GM08714 (cell line): ENCODE measurements around the gene EIPR1.

Experiments used
- H3K4me3 ChIP-seq: fragments of 200-500 bp; sonication (Bioruptor generic); 2 replicates; pipeline ENCODE4 v1.5.1; 2014; ENCODE audit warnings: mild to moderate bottlenecking, low read length, inconsistent platforms
- ZNF274 ChIP-seq: IDR thresholded peaks from 2 replicates; pipeline ENCODE4 v1.6.1; 2012; ENCODE audit warnings: mild to moderate bottlenecking, low read depth, low read length

The EIPR1 gene

DNA sequence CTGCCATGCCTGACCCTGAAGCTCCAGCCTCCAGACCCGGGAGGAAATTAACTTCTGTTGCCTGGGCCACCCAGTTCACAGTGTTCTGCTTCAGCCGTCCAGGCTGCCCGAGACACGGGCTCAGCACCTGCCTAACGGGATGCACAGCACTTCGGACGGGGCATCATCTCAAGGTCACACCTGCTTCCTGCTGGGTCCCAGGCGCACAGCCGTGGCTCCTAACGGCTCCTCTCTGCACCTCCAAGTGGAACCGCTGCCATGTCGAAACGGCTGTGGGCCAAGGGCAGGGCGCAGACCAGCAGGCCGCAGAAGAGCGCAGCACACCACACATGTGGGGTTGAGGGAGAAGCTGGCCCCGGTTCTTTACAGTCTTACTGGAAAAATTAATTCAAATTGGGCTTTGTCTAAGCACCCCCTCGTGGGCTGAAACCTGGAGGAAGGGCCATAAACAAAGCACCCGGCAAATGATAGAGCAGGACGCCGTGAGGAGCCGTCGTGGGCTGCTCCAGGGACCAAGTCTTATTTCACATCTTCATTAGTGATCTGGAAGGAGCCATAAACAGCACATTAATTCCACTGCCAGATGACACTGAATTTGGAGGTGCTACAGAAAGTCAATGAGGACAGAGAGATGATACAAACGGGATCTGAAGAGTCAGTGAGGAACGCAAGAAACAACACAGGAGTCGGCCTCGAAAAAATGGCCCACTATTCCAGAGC lies 59.6 kb downstream of the EIPR1 start:
- TF ChIP-seq ZNF274 = no peak
- no peak overlapping the region for H3K4me3 ChIP-seq

DNA sequence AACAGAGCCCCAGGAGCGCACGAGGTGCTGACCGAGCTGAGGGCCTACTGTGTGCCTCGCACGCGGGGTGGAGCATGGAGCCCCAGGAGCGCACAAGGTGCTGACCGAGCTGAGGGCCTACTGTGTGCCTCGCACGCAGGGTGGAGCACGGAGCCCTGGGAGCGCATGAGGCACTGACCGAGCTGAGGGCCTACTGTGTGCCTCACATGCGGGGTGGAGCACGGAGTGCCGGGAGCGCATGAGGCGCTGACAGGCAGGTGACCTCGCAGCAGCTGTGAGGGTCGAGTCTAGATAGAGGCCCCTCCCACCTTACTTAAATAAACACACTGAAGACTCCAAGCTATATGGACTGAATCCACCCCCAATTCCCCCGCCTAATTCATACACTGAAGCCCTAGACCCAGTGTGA lies 60.3 kb downstream of the EIPR1 start:
- TF ChIP-seq ZNF274 = no peak
- H3K4me3 ChIP-seq = no peak overlapping the region

DNA sequence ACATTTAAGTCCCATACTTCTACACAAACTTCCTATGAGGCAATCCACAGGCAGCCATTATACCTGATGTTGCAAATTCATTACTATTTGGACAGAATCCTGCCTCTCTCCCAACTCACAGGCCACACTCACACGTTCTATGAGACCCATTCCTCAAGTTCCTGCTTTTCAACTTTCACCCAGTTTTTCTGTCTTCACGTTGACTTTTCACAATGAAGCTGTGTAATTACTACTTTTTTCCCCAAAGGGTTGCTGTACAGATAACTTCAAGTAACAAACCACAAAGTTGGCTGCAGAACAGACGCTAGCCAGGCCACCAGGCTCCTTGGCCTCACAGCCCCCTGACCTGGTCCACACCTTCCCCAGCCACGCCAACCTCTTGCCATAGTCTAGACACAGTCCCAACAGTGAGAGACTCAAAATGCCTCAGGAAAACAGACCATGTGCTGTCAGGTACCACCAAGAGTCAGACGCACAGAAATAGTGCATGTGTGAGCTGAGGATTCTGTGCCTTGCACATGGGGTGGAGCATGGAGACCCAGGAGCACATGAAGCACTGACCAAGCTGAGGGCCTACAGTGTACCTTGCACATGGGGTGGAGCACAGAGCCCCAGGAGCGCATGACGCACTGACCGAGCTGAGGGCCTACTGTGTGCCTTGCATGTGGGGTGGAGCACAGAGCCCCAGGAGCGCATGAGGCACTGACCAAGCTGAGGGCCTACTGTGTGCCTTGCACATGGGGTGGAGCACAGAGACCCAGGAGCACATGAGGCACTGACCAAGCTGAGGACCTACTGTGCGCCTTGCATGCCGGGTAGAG lies 61.0 kb downstream of the EIPR1 start:
- no peak for TF ChIP-seq ZNF274
- H3K4me3 ChIP-seq = no peak overlapping the region

DNA sequence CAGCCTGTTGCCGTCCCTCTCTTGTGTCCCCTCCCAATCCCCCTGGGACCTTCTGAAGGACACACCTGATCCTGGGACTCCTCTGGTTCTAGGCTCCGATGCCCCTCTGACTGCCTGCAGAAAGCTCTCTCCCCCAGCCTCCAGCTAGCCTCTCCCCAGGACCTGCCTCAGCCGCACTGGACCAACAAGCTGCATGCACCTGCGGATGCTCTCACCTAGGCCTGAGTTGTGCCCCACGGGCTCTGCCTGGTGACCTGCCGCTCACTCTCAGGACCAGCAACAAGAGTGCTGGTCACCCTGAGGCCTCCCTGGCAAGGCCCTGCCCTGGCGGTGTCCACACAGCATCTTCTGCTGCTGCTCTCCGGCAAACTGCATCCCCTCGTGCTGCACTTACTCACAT lies 63.0 kb downstream of the EIPR1 start:
- TF ChIP-seq ZNF274 = no peak
- no peak overlapping the region for H3K4me3 ChIP-seq

DNA sequence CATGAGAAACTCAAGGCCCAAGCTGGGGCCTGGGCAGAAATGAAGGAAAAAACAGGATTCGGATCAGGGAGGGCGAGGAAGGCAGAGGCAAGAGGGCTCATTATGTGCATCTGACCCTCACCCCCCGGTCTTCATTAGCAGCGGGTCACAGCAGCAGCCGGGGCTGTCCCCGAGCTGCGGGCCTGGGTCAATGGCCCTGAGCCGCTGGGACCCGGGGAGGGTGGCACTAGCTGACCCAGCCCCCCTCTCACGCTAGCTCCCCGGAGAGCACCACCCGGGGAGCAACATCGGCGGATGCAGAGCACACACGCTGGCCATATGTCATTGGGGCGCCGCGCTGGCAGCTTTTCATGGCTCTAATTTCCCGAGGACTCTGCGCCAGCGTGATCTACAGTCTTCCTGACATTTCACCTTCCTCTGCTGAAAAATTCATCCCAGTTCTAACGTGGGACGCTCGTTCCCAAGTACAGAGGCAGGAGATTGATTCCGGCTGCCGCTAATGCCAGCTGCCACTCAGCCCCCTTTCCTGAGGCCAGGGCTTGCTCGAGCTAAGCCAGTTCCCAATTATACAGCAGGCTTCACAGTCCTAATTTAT lies 63.7 kb downstream of the EIPR1 start:
- H3K4me3 ChIP-seq = no peak overlapping the region

DNA sequence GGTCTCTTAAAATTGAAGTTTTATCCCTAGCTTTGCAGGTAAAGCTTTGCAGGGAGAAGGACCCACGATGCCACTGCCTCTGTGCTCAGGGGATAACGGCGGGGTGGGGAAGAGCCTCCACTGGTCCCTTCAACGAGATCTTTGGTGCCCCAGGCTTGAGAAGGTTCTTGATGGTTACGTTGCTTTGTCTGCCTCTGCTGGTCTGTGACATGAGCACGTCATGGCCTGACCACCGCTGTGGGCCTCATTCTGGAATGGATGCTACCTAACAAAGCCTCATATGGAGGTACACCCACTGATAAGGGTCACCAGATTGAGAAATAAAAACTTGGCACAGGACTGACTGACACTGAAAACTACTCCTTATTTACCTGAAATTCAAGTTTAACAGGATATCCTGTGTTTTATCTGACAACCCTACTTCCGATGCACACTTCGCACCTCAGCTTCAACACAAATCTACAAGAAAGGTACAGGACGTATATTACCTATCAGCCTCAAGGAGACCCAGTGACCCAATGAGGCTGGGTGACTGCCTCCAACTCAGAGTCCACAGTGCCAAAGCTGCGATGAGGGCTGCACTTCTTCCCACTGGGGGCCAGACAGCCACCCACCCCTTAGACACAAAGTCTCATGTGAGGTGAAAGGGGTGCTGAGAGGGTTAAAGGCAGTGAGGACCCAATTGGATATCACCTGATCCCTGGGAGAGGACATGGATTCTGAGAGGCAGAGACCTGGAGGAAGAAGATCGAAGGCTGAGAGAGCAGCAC lies 64.9 kb downstream of the EIPR1 start:
- TF ChIP-seq ZNF274 = no peak
- no peak overlapping the region for H3K4me3 ChIP-seq

More for the DNA sequence above, 63.7 kb downstream of the EIPR1 start:
- no peak for TF ChIP-seq ZNF274

DNA sequence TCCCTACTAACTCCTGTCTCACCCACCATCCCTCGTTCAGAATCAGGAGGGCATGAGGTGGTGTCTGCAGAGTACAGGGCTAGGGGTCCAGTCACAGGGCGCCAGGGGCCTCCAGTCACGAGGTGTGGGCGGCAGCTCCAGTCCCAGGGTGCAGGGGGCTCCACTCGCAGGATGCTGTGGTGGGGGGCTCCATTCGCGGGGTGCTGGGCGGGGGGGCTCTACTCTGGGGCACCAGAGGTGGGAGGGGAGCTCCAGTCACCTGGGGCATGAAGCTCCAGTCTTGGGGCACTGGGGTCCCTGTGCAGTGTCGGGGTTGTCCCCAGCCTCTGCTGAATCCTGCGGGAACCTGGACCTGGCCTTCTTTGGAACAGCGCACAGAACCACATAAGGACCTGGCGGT lies 66.0 kb downstream of the EIPR1 start:
- TF ChIP-seq ZNF274 = no peak

DNA sequence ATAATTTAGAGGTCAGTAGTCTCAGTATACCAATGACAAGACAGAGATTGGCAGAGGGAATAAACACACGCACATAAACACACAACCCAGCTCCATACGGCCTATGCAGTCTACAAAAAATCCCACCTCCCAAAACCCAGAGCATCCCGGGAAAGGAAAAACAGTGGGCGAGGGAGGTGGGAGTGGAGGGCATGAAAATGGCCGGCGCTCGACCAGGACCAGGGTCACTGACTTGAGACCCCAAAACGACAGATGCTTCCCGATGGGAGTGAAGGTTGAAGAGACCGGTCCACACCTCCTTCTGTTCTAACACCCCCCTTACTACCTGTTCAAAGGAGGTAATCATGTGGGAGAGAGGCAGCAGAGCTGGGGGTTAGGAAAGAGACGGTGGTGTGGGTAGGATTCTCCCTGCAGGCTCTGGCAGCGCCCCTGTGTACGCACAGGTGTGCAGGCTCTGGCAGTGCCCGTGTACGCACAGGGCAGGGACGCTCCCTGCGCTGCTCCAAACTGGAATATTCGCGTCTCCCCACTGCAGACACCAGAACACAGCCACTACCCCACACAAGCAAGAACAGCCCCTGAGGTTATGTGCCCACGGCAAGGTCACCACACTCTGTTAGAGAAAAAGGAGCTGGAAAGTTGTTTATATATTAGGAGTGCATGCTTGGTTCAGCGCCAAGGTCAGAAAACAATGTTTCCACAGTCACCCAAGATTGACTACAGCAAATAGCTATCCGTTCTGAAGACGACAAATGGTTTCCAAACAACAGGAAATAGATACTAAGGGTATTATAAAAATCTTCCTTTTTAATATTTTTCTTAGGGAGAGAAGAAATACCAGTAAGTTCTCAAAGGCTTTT lies 67.9 kb downstream of the EIPR1 start:
- no peak overlapping the region for H3K4me3 ChIP-seq
- no peak for TF ChIP-seq ZNF274

More for the DNA sequence above, 66.0 kb downstream of the EIPR1 start:
- no peak overlapping the region for H3K4me3 ChIP-seq

DNA sequence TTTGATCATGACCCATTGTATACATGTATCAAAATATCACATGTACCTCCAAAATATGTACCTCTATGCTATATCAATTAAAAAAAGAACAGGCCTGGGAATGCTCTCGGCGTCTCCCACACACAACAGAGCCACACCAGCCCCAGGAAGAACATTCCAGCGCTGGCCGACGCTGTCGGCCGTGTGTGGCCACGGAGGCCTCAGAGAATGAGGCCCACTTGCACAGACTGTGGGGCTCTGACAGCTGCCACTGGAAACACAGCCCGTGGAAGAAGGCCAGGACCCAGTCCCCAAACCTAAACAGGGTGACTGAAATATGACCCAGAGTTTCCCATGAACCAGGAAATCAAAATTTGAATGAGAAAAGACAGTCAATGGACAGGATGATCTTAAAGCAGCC lies 69.7 kb downstream of the EIPR1 start:
- no peak overlapping the region for H3K4me3 ChIP-seq
- TF ChIP-seq ZNF274 = no peak

DNA sequence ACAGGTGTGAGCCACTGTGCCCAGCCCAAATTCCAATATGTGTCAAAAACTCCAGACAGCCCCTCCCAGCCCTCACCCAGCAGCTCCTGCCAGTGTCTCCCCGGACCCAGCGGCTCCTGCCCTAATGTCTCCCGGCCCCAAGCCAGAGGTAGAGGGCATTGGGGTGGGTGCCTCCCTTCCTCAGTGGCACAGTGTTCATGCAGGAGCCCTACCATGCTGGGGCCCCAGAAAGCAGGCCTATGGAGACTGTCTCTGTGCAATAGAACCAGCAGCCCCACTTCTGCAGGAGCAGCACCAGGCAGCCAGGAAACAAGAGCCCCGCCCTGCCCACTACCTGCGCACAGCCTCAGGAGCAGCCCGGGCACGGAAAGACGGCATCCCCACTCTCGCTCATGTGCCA lies 70.4 kb downstream of the EIPR1 start:
- TF ChIP-seq ZNF274 = no peak
- H3K4me3 ChIP-seq = no peak overlapping the region

DNA sequence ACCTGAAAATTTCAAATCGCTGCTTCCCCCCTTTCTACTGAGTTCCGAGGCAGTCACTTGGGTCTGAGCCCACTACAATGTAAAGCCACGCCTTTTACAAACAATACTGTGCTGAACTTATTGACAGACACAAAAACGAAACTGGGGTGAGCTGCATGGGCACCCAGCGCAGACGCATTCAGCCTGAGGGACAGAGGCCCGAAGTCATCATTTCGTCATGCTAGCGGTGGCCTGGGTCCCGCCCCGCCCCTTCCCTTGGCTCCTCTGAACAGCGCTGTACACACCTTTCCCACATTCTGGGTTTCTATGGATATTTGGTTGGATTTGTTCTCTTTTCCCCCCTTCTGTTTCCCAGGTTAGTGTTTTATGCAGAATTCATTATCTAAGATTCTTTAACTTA lies 71.7 kb downstream of the EIPR1 start:
- no peak overlapping the region for H3K4me3 ChIP-seq
- TF ChIP-seq ZNF274 = no peak

DNA sequence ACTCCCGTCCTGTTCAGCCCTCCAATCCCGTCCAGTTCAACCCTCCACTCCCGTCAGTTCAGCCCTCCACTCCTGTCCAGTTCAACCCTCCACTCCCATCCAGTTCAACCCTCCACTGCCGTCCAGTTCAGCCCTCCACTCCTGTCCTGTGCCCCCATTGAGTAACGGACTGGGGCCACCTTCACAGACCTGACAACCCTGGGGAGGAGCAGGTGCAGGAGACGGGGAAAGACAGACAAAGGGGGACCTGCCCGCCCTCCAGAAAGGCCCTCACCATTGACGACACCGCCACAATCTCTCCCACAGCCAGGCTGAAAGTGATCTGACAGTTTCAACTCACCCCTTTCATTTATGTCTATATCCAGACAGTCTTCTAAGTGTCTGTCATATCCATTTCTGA lies 72.2 kb downstream of the EIPR1 start:
- no peak overlapping the region for H3K4me3 ChIP-seq
- TF ChIP-seq ZNF274 = no peak
